ENCODE results near the gene HECW1. TPM values are rescaled to one million over a fixed set of nuclear protein-coding genes. Genes with fewer than 3 reads are reported as not detected.
"Not testable (repeated sequence)": the region's sequence is repeated elsewhere in the genome, so short reads cannot be mapped to it uniquely, and the experiment has no call there.

The HECW1 gene
- total RNA-seq, 1 donor from 2014 or later, result not detected

- DNase-seq (ENCODE audit: low read depth), result no peak
- H3K4me3 ChIP-seq (ENCODE audit: low read depth, low read length), result no peak overlapping the region
- TF ChIP-seq, protein P1, sequence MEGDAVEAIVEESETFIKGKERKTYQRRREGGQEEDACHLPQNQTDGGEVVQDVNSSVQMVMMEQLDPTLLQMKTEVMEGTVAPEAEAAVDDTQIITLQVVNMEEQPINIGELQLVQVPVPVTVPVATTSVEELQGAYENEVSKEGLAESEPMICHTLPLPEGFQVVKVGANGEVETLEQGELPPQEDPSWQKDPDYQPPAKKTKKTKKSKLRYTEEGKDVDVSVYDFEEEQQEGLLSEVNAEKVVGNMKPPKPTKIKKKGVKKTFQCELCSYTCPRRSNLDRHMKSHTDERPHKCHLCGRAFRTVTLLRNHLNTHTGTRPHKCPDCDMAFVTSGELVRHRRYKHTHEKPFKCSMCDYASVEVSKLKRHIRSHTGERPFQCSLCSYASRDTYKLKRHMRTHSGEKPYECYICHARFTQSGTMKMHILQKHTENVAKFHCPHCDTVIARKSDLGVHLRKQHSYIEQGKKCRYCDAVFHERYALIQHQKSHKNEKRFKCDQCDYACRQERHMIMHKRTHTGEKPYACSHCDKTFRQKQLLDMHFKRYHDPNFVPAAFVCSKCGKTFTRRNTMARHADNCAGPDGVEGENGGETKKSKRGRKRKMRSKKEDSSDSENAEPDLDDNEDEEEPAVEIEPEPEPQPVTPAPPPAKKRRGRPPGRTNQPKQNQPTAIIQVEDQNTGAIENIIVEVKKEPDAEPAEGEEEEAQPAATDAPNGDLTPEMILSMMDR (conservative IDR thresholded peaks at IDR 0.05; ENCODE audit: low read depth, low read length), result no peak
Measured at GRCh38 chr7:43337191-43337590, 224.7 kb downstream of the HECW1 start.

DNA sequence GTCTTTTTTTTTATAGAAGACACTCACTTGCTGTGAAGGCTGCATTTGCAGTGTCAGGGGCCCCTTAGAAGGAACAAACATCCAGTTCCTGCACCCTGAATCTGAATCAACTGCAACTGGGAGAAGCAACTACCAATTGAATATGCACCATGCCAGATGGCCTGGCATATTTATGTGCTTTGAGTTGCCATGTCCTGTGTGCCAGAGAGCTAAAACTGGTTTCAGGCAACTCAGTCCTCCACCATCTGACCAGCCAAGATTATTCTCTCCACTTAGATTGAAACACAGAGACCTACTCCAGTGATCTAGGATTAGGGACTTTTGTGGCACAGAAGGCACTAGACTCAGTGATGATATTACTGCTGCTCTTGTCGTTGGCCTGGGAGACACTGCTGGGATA lies 225.4 kb downstream of the HECW1 start:
- no peak for DNase-seq (ENCODE audit: low read depth)
- TF ChIP-seq, protein P1 (conservative IDR thresholded peaks at IDR 0.05; ENCODE audit: low read depth, low read length), result no peak
- H3K4me3 ChIP-seq (ENCODE audit: low read depth, low read length), result no peak overlapping the region

DNA sequence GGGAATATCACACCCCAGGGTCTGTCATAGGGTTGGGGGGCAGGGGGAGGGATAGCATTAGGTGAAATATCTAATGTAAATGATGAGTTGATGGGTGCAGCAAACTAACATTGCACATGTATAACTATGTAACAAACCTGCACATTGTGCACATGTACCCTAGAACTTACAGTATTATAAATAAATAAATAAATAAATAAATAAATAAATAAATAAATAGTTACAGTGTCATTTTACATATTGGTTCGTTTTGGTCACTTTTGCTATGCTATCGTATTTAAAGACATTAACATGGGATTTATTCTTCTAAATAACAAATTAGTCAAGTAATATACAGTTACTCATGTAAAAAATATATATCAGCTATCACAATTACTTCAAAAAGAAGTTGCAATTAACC lies 228.7 kb downstream of the HECW1 start:
- DNase-seq (ENCODE audit: low read depth), result no peak
- no peak overlapping the region for H3K4me3 ChIP-seq (ENCODE audit: low read depth, low read length)
- TF ChIP-seq, protein P1 (conservative IDR thresholded peaks at IDR 0.05; ENCODE audit: low read depth, low read length), result no peak

GRCh38 chr7:43343417-43343816 lies 231.0 kb downstream of the HECW1 start:
- not testable (repeated sequence) for DNase-seq (ENCODE audit: low read depth); H3K4me3 ChIP-seq (ENCODE audit: low read depth, low read length)

GRCh38 chr7:43345696-43346095 lies 233.2 kb downstream of the HECW1 start:
- DNase-seq (ENCODE audit: low read depth); H3K4me3 ChIP-seq (ENCODE audit: low read depth, low read length): not testable (repeated sequence)

- no peak for DNase-seq (ENCODE audit: low read depth)
- TF ChIP-seq, protein P1 (conservative IDR thresholded peaks at IDR 0.05; ENCODE audit: low read depth, low read length), result no peak
- no peak overlapping the region for H3K4me3 ChIP-seq (ENCODE audit: low read depth, low read length)
Measured at GRCh38 chr7:43351683-43352082, 239.2 kb downstream of the HECW1 start.

GRCh38 chr7:43353902-43354301 lies 241.5 kb downstream of the HECW1 start:
- no peak for DNase-seq (ENCODE audit: low read depth)
- H3K4me3 ChIP-seq (ENCODE audit: low read depth, low read length), result no peak overlapping the region
- TF ChIP-seq, protein P1 (conservative IDR thresholded peaks at IDR 0.05; ENCODE audit: low read depth, low read length), result peak; percentile 26

DNA sequence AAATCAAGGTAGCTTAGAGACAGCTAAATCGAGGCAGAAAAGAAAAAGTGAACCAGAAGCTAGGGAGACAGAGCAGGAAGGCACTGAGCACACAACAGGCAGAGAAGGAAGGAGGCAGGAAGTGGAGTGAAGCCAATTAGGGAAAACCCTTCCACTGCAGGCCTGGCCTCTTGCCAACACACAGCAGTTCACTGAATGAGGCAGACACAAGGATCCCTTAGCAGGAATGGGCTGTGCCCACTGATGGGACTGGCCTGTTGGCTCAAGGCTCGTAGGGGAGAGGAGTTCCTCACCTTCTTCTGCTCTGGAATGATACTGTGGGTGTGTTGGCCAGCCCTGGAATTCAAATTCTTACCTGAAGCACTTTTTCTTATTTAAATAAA lies 250.2 kb downstream of the HECW1 start:
- TF ChIP-seq, protein P1 (conservative IDR thresholded peaks at IDR 0.05; ENCODE audit: low read depth, low read length), result no peak
- DNase-seq (ENCODE audit: low read depth), result peak; percentile 18
- H3K4me3 ChIP-seq (ENCODE audit: low read depth, low read length), result no peak overlapping the region

All from epithelial cell of proximal tubule (primary cell).